ACC112 (cell line): ENCODE measurements around the gene FAM171A2.
"Not testable (repeated sequence)": the region's sequence is repeated elsewhere in the genome, so short reads cannot be mapped to it uniquely, and the experiment has no call there.

Experiments
- H2AFZ ChIP-seq: fragments of 200-600 bp; sonication (generic); one replicate; pipeline ENCODE4 v1.6.0; 2017; ENCODE audit warnings: antibody characterized with exemption, low read length; ENCODE audit not compliant: unreplicated experiment
- H3K27ac ChIP-seq: fragments of 200-600 bp; sonication (generic); 2 replicates; pipeline ENCODE4 v1.5.1; 2014; ENCODE audit warnings: low read depth, mild to moderate bottlenecking, antibody characterized with exemption, low read length, moderate library complexity
- H3K27me3 ChIP-seq: fragments of 200-600 bp; sonication (generic); 2 replicates; pipeline ENCODE4 v1.6.1; 2014; ENCODE audit warnings: mild to moderate bottlenecking, antibody characterized with exemption, low read length, moderate library complexity, mixed read lengths; ENCODE audit not compliant: insufficient read depth
- H3K36me3 ChIP-seq: fragments of 200-600 bp; sonication (generic); 2 replicates; pipeline ENCODE4 v1.6.1; 2016; ENCODE audit warnings: mild to moderate bottlenecking, antibody characterized with exemption, low read length, moderate library complexity, mixed read lengths; ENCODE audit not compliant: insufficient read depth
- H3K4me1 ChIP-seq: fragments of 200-600 bp; sonication (generic); one replicate; pipeline ENCODE4 v1.6.1; 2016; ENCODE audit warnings: low read length, mixed read lengths; ENCODE audit not compliant: insufficient read depth, unreplicated experiment, control insufficient read depth
- H3K4me3 ChIP-seq: fragments of 200-600 bp; sonication (generic); 2 replicates; pipeline ENCODE4 v1.5.1; 2014; ENCODE audit warnings: mild to moderate bottlenecking, low read depth, low read length
- H3K79me2 ChIP-seq: fragments of 200-600 bp; sonication (generic); one replicate; pipeline ENCODE4 v1.6.0; 2016; ENCODE audit warnings: low read length; ENCODE audit not compliant: control insufficient read depth, unreplicated experiment, insufficient read depth

FAM171A2 gene

DNA sequence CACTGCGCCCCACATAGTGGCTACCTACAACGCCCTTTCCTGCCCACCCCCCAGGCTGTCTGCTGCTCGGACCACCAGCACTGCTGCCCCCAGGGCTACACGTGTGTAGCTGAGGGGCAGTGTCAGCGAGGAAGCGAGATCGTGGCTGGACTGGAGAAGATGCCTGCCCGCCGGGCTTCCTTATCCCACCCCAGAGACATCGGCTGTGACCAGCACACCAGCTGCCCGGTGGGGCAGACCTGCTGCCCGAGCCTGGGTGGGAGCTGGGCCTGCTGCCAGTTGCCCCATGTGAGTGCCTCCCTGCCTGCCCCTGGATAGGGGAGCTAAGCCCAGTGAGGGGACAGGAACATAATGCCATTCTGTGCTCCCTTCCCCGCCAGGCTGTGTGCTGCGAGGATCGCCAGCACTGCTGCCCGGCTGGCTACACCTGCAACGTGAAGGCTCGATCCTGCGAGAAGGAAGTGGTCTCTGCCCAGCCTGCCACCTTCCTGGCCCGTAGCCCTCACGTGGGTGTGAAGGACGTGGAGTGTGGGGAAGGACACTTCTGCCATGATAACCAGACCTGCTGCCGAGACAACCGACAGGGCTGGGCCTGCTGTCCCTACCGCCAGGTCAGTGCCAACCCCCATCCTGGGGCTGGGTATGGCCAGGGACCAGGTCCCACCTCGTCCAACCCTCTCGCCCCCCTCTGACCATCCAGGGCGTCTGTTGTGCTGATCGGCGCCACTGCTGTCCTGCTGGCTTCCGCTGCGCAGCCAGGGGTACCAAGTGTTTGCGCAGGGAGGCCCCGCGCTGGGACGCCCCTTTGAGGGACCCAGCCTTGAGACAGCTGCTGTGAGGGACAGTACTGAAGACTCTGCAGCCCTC is 11.5 kb downstream of the FAM171A2 start:
- no peaks in the 10 kb centered on the region for H3K79me2 ChIP-seq
- no peak overlapping the region for H2AFZ ChIP-seq
- H3K27me3 ChIP-seq = no peaks in the 10 kb centered on the region
- no peak overlapping the region for H3K4me3 ChIP-seq
- H3K4me1 ChIP-seq = no peaks in the 10 kb centered on the region
- peaks cover 3% of the 10 kb centered on the region; the same call in 1 of the 2 replicates for H3K36me3 ChIP-seq
- no peak overlapping the region for H3K27ac ChIP-seq

DNA sequence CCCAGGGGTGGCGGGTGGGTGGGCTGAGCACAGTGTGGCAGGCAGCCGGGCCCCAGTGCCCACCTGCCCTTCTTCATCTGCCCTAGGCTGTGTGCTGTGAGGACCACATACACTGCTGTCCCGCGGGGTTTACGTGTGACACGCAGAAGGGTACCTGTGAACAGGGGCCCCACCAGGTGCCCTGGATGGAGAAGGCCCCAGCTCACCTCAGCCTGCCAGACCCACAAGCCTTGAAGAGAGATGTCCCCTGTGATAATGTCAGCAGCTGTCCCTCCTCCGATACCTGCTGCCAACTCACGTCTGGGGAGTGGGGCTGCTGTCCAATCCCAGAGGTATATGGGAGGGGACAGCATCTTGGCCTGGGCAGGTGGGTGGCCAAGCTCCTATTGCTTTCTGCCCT is 12.2 kb downstream of the FAM171A2 start:
- Histone ChIP-seq H3K79me2 (peaks cover under 1% of the 10 kb centered on the region), H3K27me3 (no peaks in the 10 kb centered on the region), H3K4me1 (no peaks in the 10 kb centered on the region), H2AFZ (no peak overlapping the region), H3K4me3 (no peak overlapping the region), H3K27ac (no peak overlapping the region), H3K36me3 (peaks cover 3% of the 10 kb centered on the region; the same call in 1 of the 2 replicates)

DNA sequence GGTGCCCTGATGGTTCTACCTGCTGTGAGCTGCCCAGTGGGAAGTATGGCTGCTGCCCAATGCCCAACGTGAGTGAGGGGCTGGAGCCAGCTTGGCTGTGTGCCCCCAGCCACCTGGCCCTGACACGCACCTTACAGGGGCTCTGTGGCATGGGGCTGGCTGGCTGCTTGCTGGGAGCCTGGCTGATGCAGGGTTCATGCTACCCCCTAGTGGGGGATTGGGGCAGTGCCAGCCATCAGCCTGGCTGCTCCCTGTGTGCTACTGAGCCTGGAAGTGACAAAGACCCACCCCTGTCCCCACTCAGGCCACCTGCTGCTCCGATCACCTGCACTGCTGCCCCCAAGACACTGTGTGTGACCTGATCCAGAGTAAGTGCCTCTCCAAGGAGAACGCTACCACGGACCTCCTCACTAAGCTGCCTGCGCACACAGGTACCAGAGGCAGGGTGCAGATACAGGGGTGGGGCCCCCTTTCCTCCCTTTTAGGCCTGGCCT is 12.9 kb downstream of the FAM171A2 start:
- H3K4me3 ChIP-seq = no peak overlapping the region
- no peaks in the 10 kb centered on the region for H3K4me1 ChIP-seq

DNA sequence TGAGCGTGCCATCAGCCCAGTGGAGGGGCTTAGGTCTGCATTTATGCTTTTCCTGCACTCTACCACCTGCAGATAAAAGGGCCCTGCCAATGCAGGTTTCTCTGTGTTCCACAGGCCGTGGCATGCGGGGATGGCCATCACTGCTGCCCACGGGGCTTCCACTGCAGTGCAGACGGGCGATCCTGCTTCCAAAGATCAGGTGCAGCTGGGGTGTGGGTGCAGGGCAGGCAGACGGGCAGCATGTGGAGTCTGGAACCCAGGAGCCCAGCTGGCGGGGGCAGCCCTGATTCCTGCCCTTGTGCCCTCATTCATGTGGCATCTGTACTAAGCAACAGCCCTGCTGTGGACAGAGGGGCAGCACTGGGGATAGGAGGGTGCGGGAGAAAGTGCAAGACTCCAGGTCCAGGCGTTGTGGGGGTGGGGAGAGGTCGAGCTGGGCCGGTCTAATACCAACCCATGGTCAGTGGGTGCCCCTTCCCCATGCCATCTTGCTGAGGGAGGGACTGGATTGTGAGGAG is 14.0 kb downstream of the FAM171A2 start:
- Histone ChIP-seq H3K27ac (no peak overlapping the region), H3K4me1 (no peaks in the 10 kb centered on the region), H2AFZ (no peak overlapping the region), H3K36me3 (peaks cover 3% of the 10 kb centered on the region; the same call in 1 of the 2 replicates), H3K79me2 (peaks cover 4% of the 10 kb centered on the region), H3K27me3 (no peaks in the 10 kb centered on the region), H3K4me3 (no peak overlapping the region)

More for the DNA sequence above, 12.9 kb downstream of the FAM171A2 start:
- no peaks in the 10 kb centered on the region for H3K27me3 ChIP-seq
- H3K27ac ChIP-seq = no peak overlapping the region
- no peak overlapping the region for H2AFZ ChIP-seq
- H3K36me3 ChIP-seq = peaks cover 3% of the 10 kb centered on the region; the same call in 1 of the 2 replicates
- H3K79me2 ChIP-seq = peaks cover 4% of the 10 kb centered on the region

DNA sequence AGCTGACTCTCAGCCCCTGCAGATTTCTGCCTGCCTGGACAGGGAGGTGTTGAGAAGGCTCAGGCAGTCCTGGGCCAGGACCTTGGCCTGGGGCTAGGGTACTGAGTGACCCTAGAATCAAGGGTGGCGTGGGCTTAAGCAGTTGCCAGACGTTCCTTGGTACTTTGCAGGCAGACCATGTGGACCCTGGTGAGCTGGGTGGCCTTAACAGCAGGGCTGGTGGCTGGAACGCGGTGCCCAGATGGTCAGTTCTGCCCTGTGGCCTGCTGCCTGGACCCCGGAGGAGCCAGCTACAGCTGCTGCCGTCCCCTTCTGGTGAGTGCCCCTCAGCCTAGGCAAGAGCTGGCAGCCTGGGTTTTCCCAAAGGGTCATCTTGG is 14.7 kb downstream of the FAM171A2 start:
- H3K27ac ChIP-seq = no peak overlapping the region
- H3K4me1 ChIP-seq = no peaks in the 10 kb centered on the region
- no peaks in the 10 kb centered on the region for H3K27me3 ChIP-seq
- H3K79me2 ChIP-seq = peaks cover 4% of the 10 kb centered on the region
- H2AFZ ChIP-seq = no peak overlapping the region
- H3K36me3 ChIP-seq = peaks cover 3% of the 10 kb centered on the region; the same call in 1 of the 2 replicates
- no peak overlapping the region for H3K4me3 ChIP-seq

DNA sequence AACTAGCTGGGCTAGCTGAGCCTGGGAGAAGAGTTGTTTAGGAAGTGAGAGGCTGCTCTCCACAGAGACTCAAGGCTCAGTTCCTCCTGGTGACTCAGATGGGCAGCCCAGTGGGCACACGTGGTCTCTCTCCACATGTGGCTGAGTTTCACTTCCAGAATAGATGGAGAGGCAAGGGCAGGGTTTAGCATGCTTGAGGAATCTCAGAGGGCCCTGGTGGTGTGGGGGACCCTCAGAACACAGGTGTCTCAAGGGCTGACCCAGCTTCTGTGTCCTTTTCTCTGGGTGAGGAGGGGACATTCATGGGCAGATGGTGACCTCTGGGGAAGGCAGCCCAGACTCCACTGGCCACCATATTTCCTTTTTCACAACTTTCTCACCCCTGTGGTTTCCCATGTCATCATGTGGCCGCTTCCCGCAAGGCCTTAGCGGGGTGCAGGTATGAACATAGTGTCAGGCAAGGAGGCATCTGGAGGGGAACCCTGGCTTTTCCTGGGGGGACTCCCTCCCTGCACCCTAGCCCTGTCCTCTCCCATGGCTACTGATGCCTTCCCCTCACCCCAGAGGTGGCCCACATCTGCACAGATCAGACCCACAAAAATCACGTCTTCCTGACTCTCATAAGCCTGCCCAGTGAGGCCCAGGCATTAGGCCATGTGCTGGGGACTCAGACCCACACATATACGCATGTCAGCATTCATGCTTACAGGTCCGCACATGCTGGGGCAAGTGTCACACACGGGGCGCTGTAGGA is 15.2 kb downstream of the FAM171A2 start:
- no peak overlapping the region for H2AFZ ChIP-seq
- peaks cover 3% of the 10 kb centered on the region; the same call in 1 of the 2 replicates for H3K36me3 ChIP-seq
- no peaks in the 10 kb centered on the region for H3K4me1 ChIP-seq
- H3K79me2 ChIP-seq = peaks cover 4% of the 10 kb centered on the region
- H3K4me3 ChIP-seq = no peak overlapping the region
- H3K27ac ChIP-seq = no peak overlapping the region
- no peaks in the 10 kb centered on the region for H3K27me3 ChIP-seq

DNA sequence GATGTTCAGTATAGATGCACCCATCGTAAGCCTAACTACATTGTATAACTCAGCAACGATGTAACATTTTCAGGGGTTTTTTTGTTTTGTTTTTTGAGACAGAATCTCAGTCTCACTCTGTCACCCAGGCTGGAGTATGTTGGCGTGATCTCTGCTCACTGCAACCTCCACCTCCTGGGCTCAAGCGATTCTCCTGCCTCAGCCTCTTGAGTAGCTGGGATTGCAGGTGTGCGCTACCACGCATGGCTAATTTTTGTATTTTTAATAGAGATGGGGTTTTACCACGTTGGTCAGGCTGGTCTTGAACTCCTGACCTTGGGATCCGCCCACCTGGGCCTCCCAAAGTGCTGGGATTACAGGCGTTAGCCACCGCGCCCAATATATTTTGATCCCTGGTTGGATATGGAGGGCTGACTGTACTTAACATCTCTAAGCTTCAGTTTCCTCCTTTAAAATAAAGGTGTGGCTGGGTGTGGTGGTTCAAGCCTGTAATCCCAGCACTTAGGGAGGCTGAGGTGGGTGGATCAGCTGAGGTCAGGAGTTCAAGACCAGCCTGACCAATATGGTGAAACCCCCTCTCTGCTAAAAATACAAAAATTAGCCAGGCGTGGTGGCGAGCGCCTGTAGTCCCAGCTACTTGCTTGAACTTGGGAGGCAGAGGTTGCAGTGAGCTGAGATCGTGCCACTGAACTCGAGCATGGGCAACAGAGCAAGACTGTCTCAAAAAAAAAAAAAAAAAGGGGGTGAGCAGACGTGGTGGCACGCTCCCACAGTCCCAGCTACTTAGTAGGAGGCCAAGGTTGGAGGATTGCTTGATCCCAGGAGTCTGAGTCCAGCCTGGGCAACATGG is 16.2 kb downstream of the FAM171A2 start:
- not testable (repeated sequence) for H2AFZ ChIP-seq, H3K4me1 ChIP-seq, H3K27ac ChIP-seq, H3K27me3 ChIP-seq, H3K36me3 ChIP-seq, H3K4me3 ChIP-seq, H3K79me2 ChIP-seq

DNA sequence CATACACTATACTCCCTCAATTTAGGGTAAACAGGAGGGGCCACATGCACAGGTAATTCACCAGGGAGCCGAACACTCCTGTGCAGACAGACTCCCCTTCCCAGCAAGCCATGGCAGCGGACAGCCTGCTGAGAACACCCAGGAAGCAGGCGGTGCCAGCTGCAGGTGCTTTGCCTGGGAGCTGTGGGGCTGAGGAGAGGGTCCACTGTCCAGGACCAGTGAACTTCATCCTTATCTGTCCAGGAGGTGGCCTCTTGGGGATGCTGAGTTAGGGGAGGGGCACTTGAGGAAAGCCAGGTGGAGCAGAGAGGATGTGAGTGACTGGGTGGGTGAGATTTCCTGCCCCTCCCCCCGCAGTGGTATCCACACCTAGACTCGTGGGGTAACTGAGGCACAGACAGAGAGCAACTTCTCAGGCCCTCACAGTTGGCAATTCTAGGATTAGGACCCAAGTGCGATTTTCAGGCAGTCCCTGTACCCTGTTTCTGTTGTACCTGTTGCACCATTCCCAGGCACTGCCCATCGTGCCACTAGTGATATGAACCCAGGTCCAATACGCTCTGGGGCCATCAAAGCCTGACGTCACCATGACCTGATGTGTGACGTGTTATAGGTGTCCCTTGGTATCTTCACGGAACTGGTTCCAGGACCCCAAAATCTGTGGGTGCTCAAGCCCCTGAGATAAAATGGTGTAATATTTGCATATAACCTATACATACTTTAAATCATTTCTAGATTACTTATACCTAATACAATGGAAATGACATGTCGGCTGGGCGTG is 17.4 kb downstream of the FAM171A2 start:
- Histone ChIP-seq H3K27ac (no peak overlapping the region), H3K4me1 (no peaks in the 10 kb centered on the region), H3K4me3 (peak overlapping the region; percentile 100), H3K36me3 (peaks cover 3% of the 10 kb centered on the region; the same call in 1 of the 2 replicates), H3K27me3 (no peaks in the 10 kb centered on the region), H2AFZ (no peak overlapping the region), H3K79me2 (peaks cover 4% of the 10 kb centered on the region)

DNA sequence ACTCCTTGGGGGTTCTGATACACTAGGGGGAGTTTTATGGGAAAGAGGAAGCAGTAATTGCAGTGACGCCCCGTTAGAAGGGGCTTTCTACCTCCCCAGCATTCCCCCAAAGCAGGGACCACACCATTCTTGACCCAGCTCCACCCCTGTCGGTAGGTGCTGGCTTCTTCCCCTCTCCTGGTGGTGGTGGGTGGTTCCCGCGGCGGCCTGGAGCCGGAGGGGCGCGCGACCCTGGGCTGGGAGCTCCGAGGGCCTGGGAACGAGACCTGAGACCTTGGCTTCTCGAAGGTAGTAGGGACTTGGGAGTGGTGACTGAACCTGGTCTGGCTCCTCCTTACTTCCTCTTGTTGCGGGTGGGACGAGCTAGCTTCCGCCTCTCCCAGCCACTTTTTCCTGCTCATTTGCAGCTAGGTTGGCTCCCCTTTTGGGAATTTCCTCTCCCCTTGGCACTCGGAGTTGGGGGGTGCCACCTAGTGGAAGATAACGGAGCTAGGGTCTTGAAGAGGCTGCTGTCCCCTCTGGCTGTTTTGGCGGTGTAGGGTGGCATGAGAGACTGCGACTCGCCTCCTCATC is 18.1 kb downstream of the FAM171A2 start:
- Histone ChIP-seq H2AFZ (peak overlapping the region; percentile 96), H3K4me3 (peak overlapping the region; percentile 100), H3K27ac (peak overlapping the region; percentile 31; the same call in 1 of the 2 replicates)

More for the DNA sequence above, 18.1 kb downstream of the FAM171A2 start:
- no peaks in the 10 kb centered on the region for H3K36me3 ChIP-seq
- no peaks in the 10 kb centered on the region for H3K27me3 ChIP-seq
- H3K79me2 ChIP-seq = peaks cover 4% of the 10 kb centered on the region
- H3K4me1 ChIP-seq = no peaks in the 10 kb centered on the region
